Right lobe of liver (tissue), 6 donors: ENCODE measurements around the gene LTBP1. TPM values are rescaled to one million over a fixed set of nuclear protein-coding genes. Genes with fewer than 3 reads are reported as not detected.

Source experiments
- ATAC-seq, 4 donors: fragments of 200-7000 bp; cut with Tn5 transposase; one replicate each; pipeline ENCODE4 v1.9.1; 2020; ENCODE audit warnings: mild to moderate bottlenecking in 4 of 4, moderate library complexity in 4 of 4
- DNase-seq, 3 donors: peaks; one replicate each; pipeline ENCODE4 v3.0.0-alpha.2; 2020
- H3K27ac ChIP-seq, 3 donors: fragments of 200-600 bp; one replicate each; pipeline ENCODE4 v1.8.0; 2022
- H3K27me3 ChIP-seq, 2 donors: fragments of 200-600 bp; one replicate each; pipeline ENCODE4 v1.8.0; 2022
- H3K36me3 ChIP-seq, 4 donors: fragments of 200-600 bp; sonication (generic) in 1 of 4; one replicate each; pipeline versions ENCODE4 v1.5.1 to v1.8.0; 2017 to 2022; ENCODE audit warnings: control low read depth in 1 of 4
- H3K4me1 ChIP-seq, 4 donors: fragments of 200-600 bp; sonication (generic) in 1 of 4; one replicate each; pipeline versions ENCODE4 v1.5.1 to v1.8.0; 2017 to 2022; ENCODE audit warnings: control low read depth in 1 of 4
- H3K4me3 ChIP-seq, 3 donors: fragments of 200-600 bp; one replicate each; pipeline ENCODE4 v1.8.0; 2022
- H3K9me3 ChIP-seq, 4 donors: fragments of 200-600 bp; sonication (generic) in 1 of 4; one replicate each; pipeline versions ENCODE4 v1.5.1 to v1.8.0; 2017 to 2022; ENCODE audit warnings: control low read depth in 1 of 4
- CTCF ChIP-seq, 4 donors: fragments of 200-600 bp in 3 of 4; fragments of 450-650 bp in 1 of 4; IDR thresholded peaks; one replicate each; pipeline versions ENCODE4 v1.5.1 to v1.8.0; 2016 to 2022; ENCODE audit warnings: antibody characterized with exemption in 4 of 4, mild to moderate bottlenecking in 2 of 4
- POLR2A ChIP-seq: fragments of 450-650 bp; IDR thresholded peaks from one replicate; pipeline ENCODE4 v1.6.1; 2017; ENCODE audit warnings: antibody characterized with exemption, mild to moderate bottlenecking
- WGBS: methylation state at CpG from one replicate; pipeline ENCODE4 v1.1.6; 2018; ENCODE audit warnings: low coverage, low lambda C conversion rate; ENCODE audit not compliant: insufficient coverage; ENCODE audit errors: missing lambda C conversion rate; 5-methylcytosine and 5-hydroxymethylcytosine counted together
- intact Hi-C, 2 donors: fragments of 100-400 bp; cut with DNase I; formaldehyde crosslinking; loops; one replicate each; pipeline versions ENCODE4 v1.11.2 to v1.14.1; 2022
- total RNA-seq, 6 experiments: library from RNA; depleted of rRNA in 2 of 6; stranded (reverse); fragments of >200 nt in 2 of 6; fragmentation: NEBNext Ultra II Directional in 3 of 6; extraction: Animal tissue kit (Norgen Biotek cat#: 25700) in 3 of 6; gene quantifications; one replicate each; pipeline versions ENCODE4 v1.1.0 to v1.2.4, GENCODE V29; 2016 to 2023
- donor health status: DM: no; HTN: yes; CAD: no.
- donor health status: DM: no; HTN: no; CAD: no.
- donor health status: DM: no; HTN: no; CAD: no.
- donor health status: DM: no; HTN: yes; CAD: no.
- donor health status: DM: no; HTN: yes; CAD: no.

LTBP1 gene
- total RNA-seq, 6 experiments from 2014 or later, result 5.4 to 14.2 (median 9.1) TPM

- no peaks in the 10 kb centered on the region for H3K9me3 ChIP-seq
- no peaks in the 10 kb centered on the region for H3K36me3 ChIP-seq
- no peak overlapping the region for H3K4me3 ChIP-seq
- H3K27ac ChIP-seq, result no peak overlapping the region
- WGBS, result 100% methylated on average over 2 of the region's 2 CpGs
- intact Hi-C loops, result no loop called here
- TF ChIP-seq POLR2A, result no peak
- no peak for TF ChIP-seq CTCF (IDR thresholded peaks at IDR 0.05)
- no peak for ATAC-seq
- no peaks in the 10 kb centered on the region for H3K27me3 ChIP-seq
- H3K4me1 ChIP-seq, result peaks cover 0 to 26% (median 10%) of the 10 kb centered on the region in 4 donors
- no peak for DNase-seq
Observed at GRCh38 chr2:33018271-33018670, 71.5 kb downstream of the LTBP1 start.

- TF ChIP-seq POLR2A (no peak), CTCF (IDR thresholded peaks at IDR 0.05) (no peak)
- Histone ChIP-seq H3K4me3 (no peak overlapping the region), H3K27ac (no peak overlapping the region), H3K9me3 (no peaks in the 10 kb centered on the region), H3K4me1 (peaks cover 0 to 19% (median 5%) of the 10 kb centered on the region in 4 donors), H3K36me3 (no peaks in the 10 kb centered on the region), H3K27me3 (no peaks in the 10 kb centered on the region)
- no peak for DNase-seq
- intact Hi-C loops, result no loop called here
- WGBS, result 95% methylated on average over 7 of the region's 7 CpGs
- no peak for ATAC-seq
Observed at GRCh38 chr2:33019796-33020195, 73.0 kb downstream of the LTBP1 start.

- Histone ChIP-seq H3K9me3 (no peaks in the 10 kb centered on the region), H3K27ac (no peak overlapping the region), H3K36me3 (no peaks in the 10 kb centered on the region), H3K4me1 (peaks cover 0 to 9% (median 1%) of the 10 kb centered on the region in 4 donors), H3K4me3 (no peak overlapping the region), H3K27me3 (no peaks in the 10 kb centered on the region)
- intact Hi-C loops, result no loop called here
- TF ChIP-seq CTCF (IDR thresholded peaks at IDR 0.05), result no peak
- TF ChIP-seq POLR2A, result no peak
- WGBS, result 92% methylated on average over 4 of the region's 6 CpGs
- no peak for ATAC-seq
- DNase-seq, result no peak
Observed at GRCh38 chr2:33020883-33021282, 74.1 kb downstream of the LTBP1 start.

GRCh38 chr2:33021542-33022227 is 74.9 kb downstream of the LTBP1 start:
- Histone ChIP-seq H3K4me3 (no peak overlapping the region), H3K27me3 (no peaks in the 10 kb centered on the region), H3K9me3 (no peaks in the 10 kb centered on the region), H3K27ac (no peak overlapping the region), H3K36me3 (no peaks in the 10 kb centered on the region), H3K4me1 (peaks cover 0 to under 1% (median 0%) of the 10 kb centered on the region in 4 donors)
- DNase-seq (no peak), ATAC-seq (no peak)
- TF ChIP-seq CTCF (IDR thresholded peaks at IDR 0.05), result no peak
- no peak for TF ChIP-seq POLR2A
- intact Hi-C loops, result no loop called here
- WGBS, result 50% methylated on average over 4 of the region's 5 CpGs
